GM18873 (cell line): Measurements from ENCODE around the gene SLC35F3.

Source experiments
- ATAC-seq: cut with Tn5 transposase; IDR thresholded peaks from one replicate; pipeline ENCODE4 v1.9.1; 2021; ENCODE audit warnings: mild to moderate bottlenecking, moderate library complexity, moderate number of reproducible peaks; ENCODE audit not compliant: unreplicated experiment, low FRiP score

SLC35F3 gene

GRCh38 chr1:233909195-233909594 lies 4.7 kb downstream of the SLC35F3 start:
- no peak for ATAC-seq

- ATAC-seq, result no peak
These were observed 8.0 kb downstream of the SLC35F3 start for GRCh38 chr1:233912447-233912846.

GRCh38 chr1:233912909-233913308 lies 8.4 kb downstream of the SLC35F3 start:
- ATAC-seq, result no peak

- no peak for ATAC-seq
These were observed 12.2 kb downstream of the SLC35F3 start for GRCh38 chr1:233916706-233917105.

GRCh38 chr1:233919786-233920185 lies 15.3 kb downstream of the SLC35F3 start:
- no peak for ATAC-seq

GRCh38 chr1:233928123-233928522 lies 23.6 kb downstream of the SLC35F3 start:
- no peak for ATAC-seq

GRCh38 chr1:233933339-233933738 lies 28.9 kb downstream of the SLC35F3 start:
- no peak for ATAC-seq

GRCh38 chr1:233935297-233935868 lies 30.9 kb downstream of the SLC35F3 start:
- ATAC-seq, result no peak

GRCh38 chr1:233936422-233936821 lies 31.9 kb downstream of the SLC35F3 start:
- no peak for ATAC-seq

- no peak for ATAC-seq
These were observed 32.4 kb downstream of the SLC35F3 start for GRCh38 chr1:233936842-233937241.

GRCh38 chr1:233938476-233938875 lies 34.0 kb downstream of the SLC35F3 start:
- ATAC-seq, result no peak

GRCh38 chr1:233939451-233939850 lies 35.0 kb downstream of the SLC35F3 start:
- ATAC-seq, result no peak

- ATAC-seq, result no peak
These were observed 36.4 kb downstream of the SLC35F3 start for GRCh38 chr1:233940908-233941307.

GRCh38 chr1:233944601-233945000 lies 40.1 kb downstream of the SLC35F3 start:
- no peak for ATAC-seq

GRCh38 chr1:233945573-233945972 lies 41.1 kb downstream of the SLC35F3 start:
- no peak for ATAC-seq

GRCh38 chr1:233945979-233946378 lies 41.5 kb downstream of the SLC35F3 start:
- ATAC-seq, result no peak

- no peak for ATAC-seq
These were observed 42.2 kb downstream of the SLC35F3 start for GRCh38 chr1:233946724-233947123.

GRCh38 chr1:233951804-233952203 lies 47.3 kb downstream of the SLC35F3 start:
- ATAC-seq, result no peak

GRCh38 chr1:233957691-233958090 lies 53.2 kb downstream of the SLC35F3 start:
- ATAC-seq, result no peak

GRCh38 chr1:233959102-233959501 lies 54.6 kb downstream of the SLC35F3 start:
- no peak for ATAC-seq

GRCh38 chr1:233959971-233960370 lies 55.5 kb downstream of the SLC35F3 start:
- ATAC-seq, result no peak

- ATAC-seq, result no peak
These were observed 55.9 kb downstream of the SLC35F3 start for GRCh38 chr1:233960386-233960785.

- ATAC-seq, result no peak
These were observed 58.4 kb downstream of the SLC35F3 start for GRCh38 chr1:233962878-233963277.
